ENCODE results near the gene MGAM2.

Gene MGAM2

GRCh38 chr7:142134909-142135308, 23.4 kb downstream of the MGAM2 start:
- Histone ChIP-seq H3K4me3 (no peak overlapping the region), H3K27ac (no peak overlapping the region)
- TF ChIP-seq, protein P1, sequence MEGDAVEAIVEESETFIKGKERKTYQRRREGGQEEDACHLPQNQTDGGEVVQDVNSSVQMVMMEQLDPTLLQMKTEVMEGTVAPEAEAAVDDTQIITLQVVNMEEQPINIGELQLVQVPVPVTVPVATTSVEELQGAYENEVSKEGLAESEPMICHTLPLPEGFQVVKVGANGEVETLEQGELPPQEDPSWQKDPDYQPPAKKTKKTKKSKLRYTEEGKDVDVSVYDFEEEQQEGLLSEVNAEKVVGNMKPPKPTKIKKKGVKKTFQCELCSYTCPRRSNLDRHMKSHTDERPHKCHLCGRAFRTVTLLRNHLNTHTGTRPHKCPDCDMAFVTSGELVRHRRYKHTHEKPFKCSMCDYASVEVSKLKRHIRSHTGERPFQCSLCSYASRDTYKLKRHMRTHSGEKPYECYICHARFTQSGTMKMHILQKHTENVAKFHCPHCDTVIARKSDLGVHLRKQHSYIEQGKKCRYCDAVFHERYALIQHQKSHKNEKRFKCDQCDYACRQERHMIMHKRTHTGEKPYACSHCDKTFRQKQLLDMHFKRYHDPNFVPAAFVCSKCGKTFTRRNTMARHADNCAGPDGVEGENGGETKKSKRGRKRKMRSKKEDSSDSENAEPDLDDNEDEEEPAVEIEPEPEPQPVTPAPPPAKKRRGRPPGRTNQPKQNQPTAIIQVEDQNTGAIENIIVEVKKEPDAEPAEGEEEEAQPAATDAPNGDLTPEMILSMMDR (IDR thresholded peaks at IDR 0.05), result no peak
- no peak for DNase-seq (ENCODE audit: low spot score)

GRCh38 chr7:142138996-142139395, 27.5 kb downstream of the MGAM2 start:
- Histone ChIP-seq H3K27ac (no peak overlapping the region), H3K4me3 (no peak overlapping the region)
- DNase-seq (ENCODE audit: low spot score), result no peak
- TF ChIP-seq, protein P1 (IDR thresholded peaks at IDR 0.05), result no peak

DNA sequence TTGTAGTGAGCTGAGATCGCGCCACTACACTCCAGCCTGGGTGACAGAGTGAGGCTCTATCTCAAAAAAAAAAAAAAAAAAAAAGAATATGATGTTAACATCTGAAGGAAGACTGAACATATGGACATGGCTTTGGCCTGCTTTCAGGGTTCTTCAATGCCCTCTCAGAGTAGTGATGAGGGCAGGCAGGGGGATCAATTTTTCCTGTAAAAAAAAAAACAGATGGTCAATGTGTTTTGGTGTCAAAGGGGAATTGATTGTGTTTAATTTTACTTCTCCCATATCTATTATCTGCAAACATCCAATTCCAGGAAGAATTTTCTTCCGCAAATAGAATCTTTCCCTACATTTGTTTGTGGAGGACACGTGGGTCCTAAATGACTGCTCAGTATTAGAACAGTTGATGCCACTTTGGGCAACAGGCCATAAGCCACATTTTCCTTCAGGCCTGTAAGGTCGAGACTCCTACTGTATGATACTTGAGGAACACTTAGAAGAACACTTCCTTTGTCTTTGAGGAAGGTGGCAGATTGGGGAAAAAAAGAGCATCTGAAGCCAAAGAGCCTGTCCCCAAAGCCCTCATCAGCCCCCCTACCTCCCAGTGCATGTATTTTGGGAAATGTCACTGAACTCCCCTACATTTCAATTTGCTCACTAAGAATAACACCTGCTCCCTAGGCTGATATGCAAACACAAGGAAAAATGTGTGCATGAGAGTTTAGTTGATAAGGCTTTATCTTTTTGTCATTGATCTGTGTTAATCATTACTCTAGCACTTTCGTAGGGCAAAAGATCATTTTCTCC, 28.3 kb downstream of the MGAM2 start:
- Histone ChIP-seq H3K27ac (no peak overlapping the region), H3K4me3 (no peak overlapping the region)
- no peak for DNase-seq (ENCODE audit: low spot score)
- TF ChIP-seq, protein P1 (IDR thresholded peaks at IDR 0.05), result no peak

GRCh38 chr7:142140401-142140959, 29.0 kb downstream of the MGAM2 start:
- no peak for DNase-seq (ENCODE audit: low spot score)
- H3K27ac ChIP-seq, result no peak overlapping the region
- TF ChIP-seq, protein P1 (IDR thresholded peaks at IDR 0.05), result no peak
- H3K4me3 ChIP-seq, result no peak overlapping the region

- H3K27ac ChIP-seq, result no peak overlapping the region
- no peak for DNase-seq (ENCODE audit: low spot score)
- no peak overlapping the region for H3K4me3 ChIP-seq
- TF ChIP-seq, protein P1 (IDR thresholded peaks at IDR 0.05), result no peak
These were observed 31.2 kb downstream of the MGAM2 start for GRCh38 chr7:142142702-142143101.

- Histone ChIP-seq H3K27ac (no peak overlapping the region), H3K4me3 (no peak overlapping the region)
- DNase-seq (ENCODE audit: low spot score), result no peak
- TF ChIP-seq, protein P1 (IDR thresholded peaks at IDR 0.05), result no peak
These were observed 34.6 kb downstream of the MGAM2 start for GRCh38 chr7:142146124-142146523.

DNA sequence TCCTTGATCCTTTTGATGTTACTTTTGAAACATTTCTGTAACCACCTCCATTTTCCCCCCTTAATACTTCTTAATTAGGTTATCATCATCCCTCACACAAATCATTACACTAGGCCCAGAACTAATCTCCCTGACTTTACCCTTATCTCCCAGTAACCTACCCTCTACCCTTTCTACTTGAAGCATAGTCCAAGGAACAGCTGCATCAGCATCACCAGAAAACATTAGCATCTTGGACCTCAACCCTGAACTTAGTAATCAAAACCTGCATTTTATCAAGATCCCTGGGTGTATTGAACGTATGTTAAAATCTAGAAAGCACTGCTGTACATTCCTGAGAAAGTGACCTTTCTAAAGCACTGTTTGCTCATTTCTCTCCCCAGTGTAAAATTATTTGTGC, 38.8 kb downstream of the MGAM2 start:
- Histone ChIP-seq H3K27ac (no peak overlapping the region), H3K4me3 (no peak overlapping the region)
- TF ChIP-seq, protein P1 (IDR thresholded peaks at IDR 0.05), result no peak
- DNase-seq (ENCODE audit: low spot score), result no peak

Measured in coronary artery (tissue), 2 donors.